H1 (cell line): ENCODE data around the gene SPACDR. TPM values are rescaled to one million over a fixed set of nuclear protein-coding genes. Genes with fewer than 3 reads are reported as not detected.

ENCODE experiments used
- CTCF ChIA-PET: fragments of 300-600 bp; sonication (Branson Sonifier 250); formaldehyde crosslinking; loops from one replicate; lab custom pipeline; 2021; ENCODE audit not compliant: partially characterized antibody; lab: Charles Lee
- POLR2A ChIA-PET: fragments of 300-600 bp; sonication (Branson Sonifier 250); formaldehyde crosslinking; loops from one replicate; lab custom pipeline; 2021; ENCODE audit warnings: inconsistent platforms; ENCODE audit not compliant: partially characterized antibody; lab: Charles Lee
- DNase-seq, 2 experiments: peaks; one replicate each; pipeline versions ENCODE4 v3.0.0 to v3.0.0-alpha.2; 2010 to 2022; ENCODE audit warnings: low spot score in 2 of 2, low read depth in 1 of 2, mixed read lengths in 1 of 2
- FAIRE-seq: peaks from 2 replicates; lab custom pipeline; 2011; peaks lifted over from hg19 to GRCh38; lab: Jason Lieb, UNC
- H2AFZ ChIP-seq: 2 replicates; pipeline ENCODE4 v1.8.1; 2012; ENCODE audit warnings: low read length, inconsistent platforms
- H2AK5ac ChIP-seq: 2 replicates; pipeline ENCODE4 v1.6.1; 2013; ENCODE audit warnings: low read depth, low read length
- H2BK120ac ChIP-seq: replicated peaks from 2 replicates; pipeline ENCODE3; 2013; ENCODE audit warnings: low read depth, low read length, inconsistent platforms
- H2BK12ac ChIP-seq: 2 replicates; pipeline ENCODE4 v1.6.1; 2013; ENCODE audit warnings: low read depth, low read length
- H2BK15ac ChIP-seq: 2 replicates; pipeline ENCODE4 v1.6.1; 2013; ENCODE audit warnings: low read length
- H2BK20ac ChIP-seq: 2 replicates; pipeline ENCODE4 v1.6.1; 2013; ENCODE audit warnings: low read length
- H2BK5ac ChIP-seq: 2 replicates; pipeline ENCODE4 v1.6.1; 2013; ENCODE audit warnings: low read depth, low read length
- H3K14ac ChIP-seq: 2 replicates; pipeline ENCODE4 v1.6.1; 2013; ENCODE audit warnings: inconsistent platforms; ENCODE audit not compliant: insufficient read length
- H3K18ac ChIP-seq: 2 replicates; pipeline ENCODE4 v1.6.1; 2013; ENCODE audit warnings: low read length; ENCODE audit errors: extremely low read depth
- H3K23ac ChIP-seq: 2 replicates; pipeline ENCODE4 v1.6.1; 2013; ENCODE audit warnings: inconsistent platforms; ENCODE audit not compliant: insufficient read length
- H3K23me2 ChIP-seq: 2 replicates; pipeline ENCODE4 v1.6.1; 2013; ENCODE audit warnings: low read depth, low read length
- H3K27ac ChIP-seq: 2 replicates; pipeline ENCODE4 v1.6.1; 2011; ENCODE audit warnings: low read depth, low read length, inconsistent platforms
- H3K27me3 ChIP-seq, 4 experiments: replicated peaks in 1 of 4; 1 replicate in 1 of 4; 2 replicates in 3 of 4; pipeline versions ENCODE4 v1.6.1 to v1.8.1; 2011 to 2013; ENCODE audit warnings: low read length in 3 of 4, mild to moderate bottlenecking in 3 of 4, inconsistent platforms in 2 of 4, mixed read lengths in 2 of 4, moderate library complexity in 1 of 4; ENCODE audit not compliant: control insufficient read depth in 3 of 4, insufficient read depth in 3 of 4; ENCODE audit errors: extremely low read depth in 1 of 4
- H3K36me3 ChIP-seq, 4 experiments: 2 replicates each; pipeline versions ENCODE4 v1.6.1 to v1.8.1; 2011 to 2013; ENCODE audit warnings: mild to moderate bottlenecking in 4 of 4, low read length in 3 of 4, moderate library complexity in 2 of 4, control low read depth in 1 of 4, inconsistent platforms in 1 of 4; ENCODE audit not compliant: insufficient read depth in 4 of 4, control insufficient read depth in 2 of 4
- H3K4ac ChIP-seq: replicated peaks from 2 replicates; pipeline ENCODE3; 2013; ENCODE audit warnings: low read length, low read depth, mixed read lengths, inconsistent platforms; ENCODE audit not compliant: insufficient read length
- H3K4me1 ChIP-seq, 4 experiments: replicated peaks in 1 of 4; 1 replicate in 1 of 4; 2 replicates in 3 of 4; pipeline versions ENCODE4 v1.6.1 to v1.8.1; 2011 to 2013; ENCODE audit warnings: low read length in 3 of 4, inconsistent platforms in 2 of 4, mixed read lengths in 1 of 4; ENCODE audit not compliant: insufficient read depth in 4 of 4, control insufficient read depth in 3 of 4
- H3K4me2 ChIP-seq, 2 experiments: 2 replicates each; pipeline versions ENCODE4 v1.6.1 to v1.8.1; 2011 to 2013; ENCODE audit warnings: low read depth in 2 of 2, low read length in 2 of 2, control low read depth in 1 of 2, inconsistent platforms in 1 of 2, mild to moderate bottlenecking in 1 of 2; ENCODE audit not compliant: insufficient read depth in 1 of 2
- H3K4me3 ChIP-seq, 4 experiments: fragments of 200-600, 300-600 bp in 1 of 4; sonication (generic), shearing (Covaris generic), sonication (Bioruptor Twin) in 1 of 4; 2 replicates each; pipeline versions ENCODE4 v1.5.1 to v1.8.1; 2011 to 2016; ENCODE audit warnings: low read length in 4 of 4, low read depth in 3 of 4, control low read depth in 2 of 4, inconsistent platforms in 2 of 4, mild to moderate bottlenecking in 2 of 4, mixed read lengths in 1 of 4, moderate library complexity in 1 of 4; ENCODE audit not compliant: insufficient read depth in 2 of 4; ENCODE audit errors: extremely low read depth in 1 of 4
- H3K56ac ChIP-seq: replicated peaks from 2 replicates; pipeline ENCODE3; 2013; ENCODE audit warnings: low read depth, mild to moderate bottlenecking, mixed read lengths, low read length, inconsistent platforms; ENCODE audit not compliant: insufficient read length
- H3K79me1 ChIP-seq: 2 replicates; pipeline ENCODE4 v1.6.1; 2013; ENCODE audit warnings: low read depth, low read length, control low read depth
- H3K79me2 ChIP-seq, 2 experiments: 2 replicates each; pipeline versions ENCODE4 v1.6.1 to v1.8.1; 2012 to 2013; ENCODE audit warnings: low read length in 2 of 2, mild to moderate bottlenecking in 2 of 2, inconsistent platforms in 1 of 2; ENCODE audit not compliant: insufficient read depth in 2 of 2, control insufficient read depth in 1 of 2
- H3K9ac ChIP-seq, 4 experiments: replicated peaks in 1 of 4; 1 replicate in 1 of 4; 2 replicates in 3 of 4; pipeline versions ENCODE4 v1.6.1 to v1.8.1; 2011 to 2013; ENCODE audit warnings: low read depth in 3 of 4, low read length in 3 of 4, control low read depth in 2 of 4, mild to moderate bottlenecking in 2 of 4, moderate library complexity in 2 of 4, inconsistent platforms in 1 of 4; ENCODE audit errors: extremely low read depth in 1 of 4
- H3K9me3 ChIP-seq, 2 experiments: 2 replicates each; pipeline versions ENCODE4 v1.6.1 to v1.8.1; 2012 to 2013; ENCODE audit warnings: mild to moderate bottlenecking in 2 of 2, moderate library complexity in 2 of 2, control low read depth in 1 of 2, inconsistent platforms in 1 of 2, low read depth in 1 of 2, low read length in 1 of 2, mixed read lengths in 1 of 2; ENCODE audit not compliant: insufficient read depth in 2 of 2
- H4K20me1 ChIP-seq, 2 experiments: replicated peaks in 1 of 2; 2 replicates each; pipeline versions ENCODE3 to v1.8.1; 2011 to 2013; ENCODE audit warnings: inconsistent platforms in 2 of 2, low read length in 2 of 2, mild to moderate bottlenecking in 1 of 2; ENCODE audit not compliant: insufficient read depth in 2 of 2, control insufficient read depth in 1 of 2
- H4K5ac ChIP-seq: 2 replicates; pipeline ENCODE4 v1.6.1; 2013; ENCODE audit warnings: low read length, low read depth, mixed read lengths, inconsistent platforms; ENCODE audit not compliant: insufficient read length
- H4K8ac ChIP-seq: 2 replicates; pipeline ENCODE4 v1.8.0; 2013; ENCODE audit warnings: mild to moderate bottlenecking, moderate library complexity, low read length, inconsistent platforms; ENCODE audit not compliant: insufficient read depth; ENCODE audit errors: extremely low read depth
- H4K91ac ChIP-seq: replicated peaks from 2 replicates; pipeline ENCODE3; 2013; ENCODE audit warnings: low read length, mixed read lengths, inconsistent platforms; ENCODE audit not compliant: insufficient read length
- CREB1 ChIP-seq: IDR thresholded peaks from 2 replicates; pipeline ENCODE4 v1.6.1; 2012; ENCODE audit warnings: inconsistent platforms
- CTCF ChIP-seq, 3 experiments: IDR thresholded peaks; 1 replicate in 2 of 3; 2 replicates in 1 of 3; pipeline versions ENCODE4 v1.5.1 to v1.6.1; 2011; ENCODE audit warnings: low read length in 3 of 3, mild to moderate bottlenecking in 3 of 3, inconsistent platforms in 2 of 3, low read depth in 1 of 3, moderate library complexity in 1 of 3; ENCODE audit not compliant: insufficient read depth in 1 of 3; ENCODE audit errors: control extremely low read depth in 1 of 3
- FOSL1 ChIP-seq: IDR thresholded peaks from 2 replicates; pipeline ENCODE4 v1.6.1; 2011; ENCODE audit warnings: mild to moderate bottlenecking, low read depth, low read length, moderate library complexity; ENCODE audit not compliant: insufficient read depth
- HDAC2 ChIP-seq, 2 experiments: fragments of 300-600 bp in 1 of 2; sonication (generic) in 1 of 2; IDR thresholded peaks; 2 replicates each; pipeline ENCODE4 v1.6.1; 2011 to 2012; ENCODE audit warnings: low read depth in 2 of 2, low read length in 2 of 2, mild to moderate bottlenecking in 2 of 2, moderate library complexity in 2 of 2, borderline replicate concordance in 1 of 2, inconsistent platforms in 1 of 2
- JUN ChIP-seq: IDR thresholded peaks from 2 replicates; pipeline ENCODE4 v1.6.1; 2011; ENCODE audit warnings: low read depth, mild to moderate bottlenecking, improper control_type of control experiment, low read length
- PHF8 ChIP-seq: fragments of 200-600 bp; sonication (generic); conservative IDR thresholded peaks from 2 replicates; pipeline ENCODE4 v1.7.1; 2012; ENCODE audit warnings: low read depth, mild to moderate bottlenecking, inconsistent platforms, low read length, moderate library complexity
- POLR2AphosphoS5 ChIP-seq: IDR thresholded peaks from 2 replicates; pipeline ENCODE4 v1.6.1; 2011; ENCODE audit warnings: low read depth, low read length
- RAD21 ChIP-seq, 2 experiments: IDR thresholded peaks in 1 of 2; conservative IDR thresholded peaks in 1 of 2; 2 replicates each; pipeline ENCODE4 v1.6.1; 2011; ENCODE audit warnings: low read depth in 2 of 2, low read length in 2 of 2, improper control_type of control experiment in 1 of 2, inconsistent platforms in 1 of 2, mild to moderate bottlenecking in 1 of 2, moderate library complexity in 1 of 2
- SRF ChIP-seq: IDR thresholded peaks from 2 replicates; pipeline ENCODE4 v1.6.1; 2011; ENCODE audit warnings: mild to moderate bottlenecking, low read depth, low read length, moderate library complexity
- WGBS, 2 experiments: shearing (Covaris generic) in 1 of 2; methylation state at CpG; one replicate each; pipeline versions ENCODE4 v1.1.6 to v1.1.7; 2013 to 2015; ENCODE audit warnings: low lambda C conversion rate in 2 of 2, mixed read lengths in 2 of 2, inconsistent platforms in 1 of 2, low coverage in 1 of 2, missing lambda C conversion rate in 1 of 2; ENCODE audit not compliant: insufficient replicate concordance in 2 of 2, insufficient coverage in 1 of 2, insufficient read length in 1 of 2; ENCODE audit errors: extremely low coverage in 1 of 2, missing lambda C conversion rate in 1 of 2; 5-methylcytosine and 5-hydroxymethylcytosine counted together
- polyA plus RNA-seq, 7 experiments: library from polyadenylated mRNA; depleted of rRNA in 3 of 7; stranded (reverse) in 5 of 7; unstranded in 2 of 7; fragments of >200 nt in 5 of 7; fragments of 200-250 nt in 2 of 7; gene quantifications; 1 replicate in 5 of 7; 2 replicates in 1 of 7; 4 replicates in 1 of 7; pipeline versions ENCODE4 v1.2.1 to v1.2.3, GENCODE V29; 2011 to 2013; ENCODE audit warnings: missing spikeins in 2 of 7, mixed read lengths in 2 of 7
- total RNA-seq: library from RNA; stranded (reverse); fragmentation: NEBNext Ultra II Directional; extraction: Animal tissue kit (Norgen Biotek cat#: 25700); gene quantifications from 2 replicates; pipeline ENCODE4 v1.2.1, GENCODE V29; 2021

Gene SPACDR
- total and polyA plus RNA-seq, 2 of the 8 experiments (the other 6 are each of a cell fraction or from before 2014, with no cell fraction given), result 0.26 TPM; not detected in 1

- Histone ChIP-seq H4K91ac (no peak overlapping the region), H2AFZ (no peak overlapping the region), H3K23ac (no peak overlapping the region), H3K14ac (no peak overlapping the region), H2BK120ac (no peak overlapping the region), H3K27ac (no peak overlapping the region), H2BK12ac (no peak overlapping the region), H3K79me1 (no peaks in the 10 kb centered on the region), H3K36me3 (no peaks in the 10 kb centered on the region), H3K56ac (no peak overlapping the region), H3K4me3 (peak overlapping the region in 1 of 4 experiments; percentile 50; a peak in 3 of 8 replicates), H2BK15ac (no peak overlapping the region), H2BK20ac (no peak overlapping the region), H3K9me3 (no peaks in the 10 kb centered on the region), H3K4me2 (peak overlapping the region in 1 of 2 experiments; percentile 59; a peak in 2 of 4 replicates), H3K4ac (no peak overlapping the region), H3K23me2 (no peaks in the 10 kb centered on the region), H3K27me3 (no peaks in the 10 kb centered on the region), H3K9ac (no peak overlapping the region), H4K8ac (no peak overlapping the region; the same call in 1 of the 2 replicates), H4K20me1 (no peaks in the 10 kb centered on the region), H3K79me2 (no peaks in the 10 kb centered on the region), H2AK5ac (no peak overlapping the region), H3K4me1 (peaks cover 0 to 6% (median 1%) of the 10 kb centered on the region in 4 experiments; a peak in 5 of 7 replicates), H4K5ac (no peak overlapping the region), H3K18ac (no peak overlapping the region), H2BK5ac (no peak overlapping the region)
- DNase-seq, result no peak
- ChIA-PET CTCF (interaction anchor here (0.6 to 12.4 kb wide), 25 partner anchors 13 to 226 kb away, joined by 3 to 152 read pairs (median 4); partner anchors contain the start of genes MEPCE, NYAP1, TSC22D4 and ZCWPW1), POLR2A (interaction anchor here (0.6 to 1.3 kb wide), 8 partner anchors 9 to 137 kb away, joined by 3 to 6 read pairs (median 3); partner anchors contain the start of genes FBXO24, LRCH4, MEPCE and PCOLCE)
- no peak for FAIRE-seq
- 15% methylated on average over 8 of the region's 17 CpGs; no CpG with 5 or more reads in 1 of the 2 experiments for WGBS, 2 experiments
- TF ChIP-seq RAD21 (IDR thresholded peaks at IDR 0.05 in 1 of 2, conservative IDR thresholded peaks at IDR 0.05 in 1 of 2; ENCODE audit: low read depth in 2 of 2, low read length in 2 of 2), result peak; percentile 55 to 74
- TF ChIP-seq POLR2AphosphoS5, result no peak
- TF ChIP-seq SRF, result no peak
- TF ChIP-seq FOSL1, result no peak
- TF ChIP-seq JUN, result no peak
- no peak for TF ChIP-seq PHF8
- TF ChIP-seq CREB1, result no peak
- 0 out of 4 replicates have a peak, but pooled peaks of 1 of the 2 experiments have one; percentile 19 for TF ChIP-seq HDAC2 (IDR thresholded peaks at IDR 0.05; ENCODE audit: borderline replicate concordance in 1 of 2, low read depth in 2 of 2, low read length in 2 of 2)
- TF ChIP-seq CTCF (IDR thresholded peaks at IDR 0.05; ENCODE audit: control extremely low read depth in 1 of 3, insufficient read depth in 1 of 3, low read depth in 1 of 3, low read length in 3 of 3), result peak; percentile 71 to 75 (median 72)
Observed at GRCh38 chr7:100465702-100466311, 1.7 kb upstream of the SPACDR start.
